Stimulated activated CD8-positive, alpha-beta memory T cell treated with anti-CD3 and anti-CD28 coated beads, Interleukin-2, amount 100 ng/mL, for 48 hours (primary cell): ENCODE results near the gene ABL2.

Source experiments
- DNase-seq, 2 donors: peaks; one replicate each; pipeline ENCODE4 v3.0.0-alpha.2; 2020; ENCODE audit warnings: low read depth in 2 of 2

The ABL2 gene

DNA sequence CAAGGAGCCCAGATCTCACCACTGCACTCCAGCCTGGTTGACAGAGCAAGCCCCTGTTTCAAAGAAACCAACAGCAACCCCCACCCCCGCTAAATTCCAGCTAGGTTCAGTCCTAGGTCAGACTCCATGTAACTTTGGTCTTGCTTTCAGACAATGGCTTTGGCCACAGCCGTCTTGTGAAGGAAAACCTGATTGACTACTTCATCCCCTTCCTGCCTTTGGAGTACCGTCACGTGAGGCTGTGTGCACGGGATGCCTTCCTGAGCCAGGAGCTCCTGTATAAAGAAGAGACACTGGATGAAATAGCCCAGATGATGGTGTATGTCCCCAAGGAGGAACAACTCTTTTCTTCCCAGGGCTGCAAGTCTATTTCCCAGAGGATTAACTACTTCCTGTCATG, 134.7 kb downstream of the ABL2 start:
- DNase-seq = no peak

DNA sequence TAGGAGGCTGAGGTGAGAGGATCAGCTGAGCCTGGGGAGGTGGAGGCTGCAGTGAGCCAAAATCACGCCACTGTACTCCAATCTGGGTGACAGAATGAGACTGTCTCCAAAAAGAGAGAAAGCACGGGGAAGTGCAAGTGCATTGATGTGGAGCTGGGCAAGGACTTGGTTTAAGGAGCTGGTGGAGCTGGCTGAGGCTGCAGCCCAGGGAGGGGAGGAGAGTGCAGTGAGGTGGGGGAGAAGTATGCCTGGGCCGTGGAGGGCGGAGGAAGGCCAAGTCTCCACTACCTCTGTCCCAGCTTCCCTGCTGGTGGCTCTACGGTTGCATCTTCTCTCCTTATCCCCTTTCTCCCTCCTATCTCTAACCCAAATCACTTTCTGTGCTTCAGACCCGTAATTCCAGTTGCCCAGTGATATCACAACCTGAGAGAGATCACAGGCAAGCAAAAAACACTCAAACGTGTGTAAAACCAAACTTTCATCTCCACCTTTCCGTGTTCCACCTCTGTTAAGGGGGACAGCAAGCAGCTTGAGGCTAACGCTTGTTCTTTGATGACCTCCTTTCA, 136.5 kb downstream of the ABL2 start:
- DNase-seq = no peak

DNA sequence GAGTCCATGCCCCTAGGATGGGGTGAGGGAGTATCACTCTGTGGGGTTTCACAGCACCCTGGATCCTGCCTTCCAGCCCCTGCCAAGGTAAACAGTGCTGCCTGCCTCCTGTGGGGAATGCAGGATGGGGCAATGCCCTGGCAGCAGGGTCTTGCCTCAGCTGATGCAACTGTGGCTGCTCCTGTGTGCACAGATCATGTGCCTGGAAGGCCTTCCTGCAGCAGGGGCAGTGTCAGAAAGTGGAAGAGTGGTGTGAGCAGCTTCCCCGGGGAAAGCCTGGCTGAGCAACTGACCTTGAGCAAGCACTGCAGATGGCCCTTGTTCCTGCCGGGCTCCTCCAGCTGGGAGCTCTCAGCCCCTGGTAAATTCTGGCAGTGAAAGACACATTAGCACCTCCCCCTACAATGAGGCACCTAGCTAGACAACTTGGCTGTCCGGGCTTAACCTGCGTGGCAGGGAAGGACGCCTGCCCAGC, 137.7 kb downstream of the ABL2 start:
- DNase-seq = no peak

DNA sequence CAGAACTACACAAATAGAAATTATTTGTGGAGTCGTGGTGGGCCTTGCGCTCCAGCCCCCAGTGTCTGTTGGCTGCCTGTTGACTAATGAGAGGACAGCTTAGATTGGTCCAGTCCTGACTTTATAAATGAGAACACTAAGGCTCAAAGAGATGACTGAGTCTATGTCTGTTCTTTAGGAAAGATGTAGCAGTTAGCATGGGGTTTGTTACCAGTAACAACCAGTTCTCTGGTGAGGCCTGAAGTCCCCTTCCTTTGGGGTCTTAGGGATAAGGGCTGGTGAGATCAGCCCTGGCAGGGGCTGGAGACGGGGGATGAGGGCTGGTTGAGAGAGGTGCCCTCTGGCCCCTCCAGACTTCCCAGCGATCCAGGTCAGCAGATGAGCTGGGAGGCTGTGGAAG, 138.6 kb downstream of the ABL2 start:
- DNase-seq = no peak

DNA sequence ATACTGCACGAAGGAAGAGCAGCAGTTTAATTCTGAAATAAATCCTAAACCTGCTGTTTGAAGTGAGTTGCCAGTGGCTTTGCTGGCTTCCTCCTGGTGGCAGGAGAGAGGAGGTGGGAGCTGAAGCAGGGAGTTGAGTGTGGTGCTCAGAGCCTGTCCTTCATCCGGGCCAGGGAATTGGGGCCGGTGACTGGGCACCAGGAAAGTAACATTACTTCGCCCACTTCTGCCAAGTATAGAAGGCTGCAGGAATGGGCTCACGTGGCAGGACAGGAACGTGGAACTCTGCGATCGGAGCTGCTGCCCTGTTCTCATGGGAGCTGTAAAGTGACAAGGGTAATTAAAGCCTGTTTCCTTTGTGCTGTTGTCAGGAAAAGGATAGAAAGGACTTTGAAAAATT, 139.0 kb downstream of the ABL2 start:
- no peak for DNase-seq

DNA sequence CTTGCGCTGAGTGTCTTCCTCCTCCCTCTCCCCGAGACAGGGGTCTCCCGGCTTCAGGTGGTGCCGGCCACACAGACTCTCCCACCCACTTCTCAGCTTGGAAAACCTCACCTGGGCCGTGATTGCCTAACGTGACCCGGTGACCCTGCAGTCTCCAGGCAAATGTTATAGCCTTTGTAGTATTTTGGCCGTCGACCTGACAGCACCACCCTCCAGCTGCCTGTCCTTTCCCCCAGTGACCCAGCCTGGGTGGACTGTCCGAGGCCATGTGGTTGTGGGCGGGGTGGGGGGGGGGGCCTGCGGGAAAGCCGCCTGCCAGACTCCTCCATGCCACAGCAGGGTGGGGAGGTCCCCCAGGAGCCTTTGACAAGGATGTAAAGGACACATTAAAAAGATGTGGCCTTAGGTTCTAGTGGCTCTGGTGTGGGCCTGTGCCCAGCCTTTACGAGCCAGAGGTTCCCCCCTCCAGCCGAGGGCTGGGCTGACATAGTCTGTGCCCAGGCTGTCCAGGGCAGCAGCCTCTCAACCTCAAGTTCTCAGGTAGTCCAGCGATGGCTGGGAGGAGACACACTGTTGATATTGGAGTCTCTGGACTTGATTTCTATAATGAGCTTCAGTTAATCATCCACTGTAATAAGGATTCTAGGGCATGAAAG, 139.5 kb downstream of the ABL2 start:
- DNase-seq = no peak

DNA sequence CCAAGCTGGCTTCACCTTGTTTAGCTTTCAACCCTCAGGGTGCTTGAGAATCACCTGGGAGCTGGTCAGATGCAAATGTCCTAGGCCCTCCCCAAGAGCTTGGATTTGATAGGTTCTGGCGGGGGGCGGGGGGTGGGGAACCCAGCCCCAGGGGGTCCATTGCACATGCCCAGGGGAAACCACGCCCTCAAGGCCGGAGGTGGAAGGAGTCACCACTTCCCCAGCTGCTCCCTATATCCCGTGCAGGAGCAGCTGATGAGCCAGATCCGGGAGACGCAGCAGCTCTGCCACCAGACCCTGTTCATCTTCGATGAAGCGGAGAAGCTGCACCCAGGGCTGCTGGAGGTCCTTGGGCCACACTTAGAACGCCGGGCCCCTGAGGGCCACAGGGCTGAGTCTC, 141.8 kb downstream of the ABL2 start:
- no peak for DNase-seq

DNA sequence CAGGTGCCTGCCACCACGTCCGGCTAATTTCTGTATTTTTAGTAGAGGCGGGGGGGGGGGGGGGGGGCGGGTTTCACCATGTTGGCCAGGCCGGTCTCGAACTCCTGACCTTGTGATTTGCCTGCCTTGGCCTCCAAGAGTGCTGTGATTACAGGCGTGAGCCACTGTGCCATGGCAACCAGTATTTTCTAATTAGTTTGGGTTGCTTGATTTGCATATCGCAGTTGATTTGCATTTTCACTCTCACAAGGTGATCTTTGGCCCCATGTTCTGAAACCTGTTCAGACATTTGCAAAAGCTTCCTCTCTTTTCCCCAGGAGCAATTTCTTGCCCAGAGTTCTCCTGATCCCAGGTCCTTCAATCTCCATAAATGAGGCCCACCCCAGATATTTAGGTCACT, 145.9 kb downstream of the ABL2 start:
- no peak for DNase-seq

DNA sequence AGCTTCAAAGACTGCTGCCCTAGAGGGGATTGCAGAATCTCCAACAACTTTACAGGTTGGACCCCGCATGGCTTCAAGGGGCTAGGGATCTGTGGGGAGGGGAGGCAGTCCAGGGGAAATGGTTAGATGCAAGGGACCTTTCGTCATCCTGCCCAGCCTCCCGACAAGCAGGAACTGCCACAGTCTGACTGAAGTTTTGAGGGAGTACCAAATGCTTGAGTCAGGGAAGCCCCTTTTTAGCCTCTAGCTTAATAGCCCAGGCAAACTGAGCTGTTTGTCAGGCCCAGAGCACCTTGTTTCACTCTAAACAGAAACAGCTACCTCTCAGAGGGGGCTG, 146.5 kb downstream of the ABL2 start:
- peak in 1 of 2 donors; percentile 12 for DNase-seq

DNA sequence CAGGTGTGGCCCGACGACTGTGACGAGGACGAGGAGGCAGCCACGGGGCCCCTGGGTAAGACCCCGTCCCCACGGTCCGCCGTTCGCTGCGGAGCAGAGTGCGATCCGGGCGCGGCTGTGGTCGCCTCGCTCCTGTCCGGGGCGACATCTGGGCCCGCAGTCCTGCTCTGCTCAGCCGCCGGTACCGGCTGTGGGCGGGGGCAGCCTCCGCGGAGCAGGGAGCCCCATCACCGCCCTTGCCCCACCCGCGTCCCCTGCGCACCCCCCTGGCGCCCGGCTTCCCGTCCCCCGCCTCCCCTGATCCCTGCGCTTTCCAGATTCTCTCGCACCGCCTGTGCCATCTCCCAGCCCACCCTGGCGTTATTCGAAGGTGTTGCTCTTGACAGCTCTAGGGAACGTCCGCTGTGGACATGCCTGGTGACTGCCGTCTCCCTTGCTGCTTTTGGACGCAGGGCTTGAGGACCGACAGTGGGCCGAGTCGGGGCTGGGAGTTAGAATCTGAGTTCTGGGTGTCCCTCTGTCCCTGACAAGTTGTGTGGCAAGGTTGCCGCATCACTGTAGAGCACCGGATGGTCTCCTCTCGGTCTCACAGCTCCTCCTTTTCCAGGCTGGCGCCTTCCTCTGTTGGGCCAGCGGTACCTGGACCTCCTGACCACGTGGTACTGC, 147.0 kb downstream of the ABL2 start:
- DNase-seq = peak in 1 of 2 donors; percentile 6

DNA sequence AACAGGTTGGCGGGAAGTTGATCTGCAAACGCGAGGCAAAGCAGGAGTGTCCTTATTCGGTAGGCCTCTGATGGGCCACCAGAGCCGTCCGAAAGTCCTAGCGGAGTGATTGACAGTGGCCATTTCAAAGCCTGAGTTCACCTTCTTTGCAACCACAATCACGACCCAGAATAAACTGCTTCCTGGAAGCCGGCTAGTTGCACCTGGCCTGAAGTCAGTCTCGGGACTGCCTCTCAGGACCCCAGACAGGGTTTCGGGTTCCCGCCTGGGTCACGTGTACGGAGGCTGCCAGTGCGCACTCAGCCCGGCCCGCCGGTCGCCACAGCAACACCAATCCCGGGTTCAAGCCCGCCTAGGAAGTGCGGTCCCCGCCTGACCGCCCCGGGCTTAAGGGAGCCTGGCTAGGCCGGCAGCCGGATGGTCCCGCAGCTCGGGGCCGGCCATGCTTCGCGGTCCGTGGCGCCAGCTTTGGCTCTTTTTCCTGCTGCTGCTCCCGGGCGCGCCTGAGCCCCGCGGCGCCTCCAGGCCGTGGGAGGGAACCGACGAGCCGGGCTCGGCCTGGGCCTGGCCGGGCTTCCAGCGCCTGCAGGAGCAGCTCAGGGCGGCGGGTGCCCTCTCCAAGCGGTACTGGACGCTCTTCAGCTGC, 147.7 kb downstream of the ABL2 start, which contains the start of gene TOR3A:
TSS of gene TOR3A (plus strand) at position 384 of the 646 bp plus-strand sequence. CDS start at position 443, 59 bp downstream.
- peak; percentile 79 to 83 for DNase-seq

DNA sequence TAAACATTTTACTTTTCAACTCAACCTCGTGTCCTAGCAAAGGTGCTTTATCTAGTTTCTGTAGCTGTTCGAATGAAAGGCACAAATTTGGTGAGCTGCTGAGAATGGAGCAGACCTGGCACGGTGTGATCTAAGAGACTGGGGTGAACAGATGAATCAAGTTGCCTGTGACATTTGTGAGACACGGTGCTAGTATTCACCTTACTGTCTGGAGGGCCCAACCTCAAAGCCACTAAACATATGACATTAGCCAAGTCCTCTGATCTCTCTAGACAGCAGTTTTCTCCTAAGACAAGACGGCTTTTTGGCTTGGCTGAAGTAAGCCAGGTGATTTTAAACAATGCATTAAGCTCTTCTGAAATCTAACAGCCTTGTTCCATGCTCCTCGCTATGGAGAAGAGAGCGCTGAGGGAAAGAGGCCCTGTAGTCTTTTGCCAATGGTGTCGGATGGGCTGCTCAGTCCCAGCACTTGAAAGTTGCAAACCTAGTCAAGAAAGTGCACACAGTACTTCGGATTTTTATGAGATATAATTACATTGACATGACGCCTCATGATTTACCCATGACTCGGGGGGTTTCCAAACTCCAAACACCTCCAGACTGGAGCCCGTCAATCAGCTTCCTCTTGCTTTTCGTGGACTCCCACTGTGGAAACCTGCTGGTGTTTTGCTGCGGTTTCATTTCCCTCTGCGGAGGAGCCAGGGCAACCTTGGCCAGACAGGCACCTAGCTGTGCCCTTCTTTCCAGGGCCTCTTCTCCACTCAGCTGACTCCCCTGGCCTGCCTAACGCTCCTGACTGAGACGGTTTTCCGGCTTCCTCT, 148.4 kb downstream of the ABL2 start:
- DNase-seq = no peak

DNA sequence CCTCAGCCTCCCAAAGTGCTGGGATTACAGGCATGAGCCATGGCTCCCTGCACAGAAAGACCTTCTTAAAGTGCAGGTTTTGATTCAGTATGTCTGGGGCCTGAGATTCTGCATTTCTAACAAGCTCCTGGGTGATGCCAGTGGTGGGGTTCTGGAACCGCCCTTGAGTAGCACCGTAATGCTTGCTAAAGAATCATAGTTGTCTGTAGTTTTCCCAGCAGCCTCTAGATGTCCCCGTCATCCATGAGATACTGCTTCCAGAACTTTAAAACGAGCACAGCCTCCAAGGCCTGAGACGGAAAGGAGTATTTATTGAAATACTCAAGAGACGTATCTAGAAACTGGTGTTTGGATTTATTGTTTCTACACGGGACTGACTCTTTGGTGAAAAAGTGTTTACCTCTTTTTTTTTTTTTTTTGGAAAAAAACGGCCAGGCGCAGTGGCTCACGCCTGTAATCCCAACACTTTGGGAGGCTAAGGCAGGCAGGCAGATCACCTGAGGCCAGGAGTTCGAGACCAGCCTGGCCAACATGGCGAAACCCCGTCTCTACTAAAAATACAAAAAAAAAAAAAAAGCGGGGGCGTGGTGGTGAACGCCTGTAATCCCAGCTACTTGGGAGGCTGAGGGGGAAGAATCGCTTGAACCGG, 150.2 kb downstream of the ABL2 start:
- DNase-seq = no peak

DNA sequence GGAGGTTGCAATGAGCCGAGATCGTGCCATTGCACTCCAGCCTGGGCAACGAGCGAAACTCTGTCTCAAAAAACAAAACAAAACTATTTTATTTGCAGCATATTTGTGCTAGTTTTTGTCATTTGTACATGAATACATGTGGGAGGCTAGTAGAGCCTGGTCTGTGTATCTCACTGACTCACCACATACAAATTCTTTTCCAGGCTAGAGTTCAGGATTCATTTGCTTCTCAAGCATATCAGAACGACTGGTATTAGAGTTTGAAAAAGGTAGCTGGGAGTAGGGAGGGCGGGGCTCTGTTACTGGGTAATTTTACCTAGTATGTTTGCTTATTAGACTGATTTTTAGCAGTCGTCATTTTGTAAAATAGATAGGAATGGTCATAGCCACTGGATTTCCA, 152.1 kb downstream of the ABL2 start:
- no peak for DNase-seq

DNA sequence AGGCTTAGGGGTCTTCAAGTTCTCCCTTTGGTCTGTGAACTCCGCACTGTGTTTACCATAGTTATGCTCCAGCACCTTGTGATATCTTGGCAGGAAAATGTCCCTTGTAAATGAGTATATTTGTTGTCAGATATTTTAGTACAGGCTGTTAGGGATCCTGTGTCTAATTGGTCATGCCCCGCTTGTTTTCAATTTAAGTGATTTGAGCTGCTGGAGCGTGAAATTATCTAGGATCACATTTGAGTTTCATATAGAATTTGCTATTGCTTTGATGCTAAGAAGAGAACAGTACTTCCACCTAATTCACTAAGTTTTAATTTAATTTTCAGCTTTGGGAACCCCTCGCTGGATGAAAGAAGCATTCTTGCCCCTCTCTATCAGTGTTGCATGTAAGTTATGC, 163.0 kb downstream of the ABL2 start:
- DNase-seq = no peak

DNA sequence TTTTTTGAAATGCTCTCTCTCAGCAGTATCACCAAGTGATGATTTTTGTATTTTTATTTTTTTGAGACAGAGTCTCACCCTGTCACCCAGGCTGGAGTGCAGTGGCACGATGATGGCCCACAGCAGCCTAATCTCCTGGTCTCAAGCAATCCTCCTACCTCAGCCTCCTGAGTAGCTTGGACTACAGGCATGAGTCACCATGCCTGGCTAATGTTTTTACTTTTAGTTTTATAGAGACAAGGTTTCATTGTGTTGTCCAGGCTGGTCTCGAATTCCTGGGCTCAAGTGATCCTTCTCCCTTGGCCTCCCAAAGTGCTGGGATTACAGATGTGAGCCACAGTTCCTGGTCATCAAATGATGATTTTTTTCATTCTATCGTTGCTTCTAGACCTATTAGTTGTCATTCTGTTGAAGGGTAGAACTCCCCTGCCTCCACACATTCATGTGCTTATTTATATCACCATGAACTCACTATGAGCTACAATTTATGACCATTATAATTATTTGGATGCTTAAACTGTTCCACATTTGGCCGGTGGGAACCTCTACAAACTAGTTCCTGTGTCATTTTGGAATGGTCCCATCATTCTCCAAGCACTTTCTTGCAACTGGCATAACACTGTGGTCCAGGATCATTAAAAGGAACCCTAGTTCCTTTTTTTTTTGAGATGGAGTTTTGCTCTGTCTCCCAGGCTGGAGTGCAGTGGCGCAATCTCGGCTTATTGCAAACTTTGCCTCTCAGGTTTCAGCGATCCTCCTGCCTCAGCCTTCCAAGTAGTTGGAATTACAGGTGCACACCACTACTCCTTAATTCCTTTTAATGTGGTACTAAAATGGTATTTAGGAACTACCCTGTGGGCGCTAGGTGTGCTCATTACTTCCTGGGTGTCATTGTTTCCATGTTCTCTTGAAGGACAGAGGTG, 167.9 kb downstream of the ABL2 start:
- DNase-seq = no peak

DNA sequence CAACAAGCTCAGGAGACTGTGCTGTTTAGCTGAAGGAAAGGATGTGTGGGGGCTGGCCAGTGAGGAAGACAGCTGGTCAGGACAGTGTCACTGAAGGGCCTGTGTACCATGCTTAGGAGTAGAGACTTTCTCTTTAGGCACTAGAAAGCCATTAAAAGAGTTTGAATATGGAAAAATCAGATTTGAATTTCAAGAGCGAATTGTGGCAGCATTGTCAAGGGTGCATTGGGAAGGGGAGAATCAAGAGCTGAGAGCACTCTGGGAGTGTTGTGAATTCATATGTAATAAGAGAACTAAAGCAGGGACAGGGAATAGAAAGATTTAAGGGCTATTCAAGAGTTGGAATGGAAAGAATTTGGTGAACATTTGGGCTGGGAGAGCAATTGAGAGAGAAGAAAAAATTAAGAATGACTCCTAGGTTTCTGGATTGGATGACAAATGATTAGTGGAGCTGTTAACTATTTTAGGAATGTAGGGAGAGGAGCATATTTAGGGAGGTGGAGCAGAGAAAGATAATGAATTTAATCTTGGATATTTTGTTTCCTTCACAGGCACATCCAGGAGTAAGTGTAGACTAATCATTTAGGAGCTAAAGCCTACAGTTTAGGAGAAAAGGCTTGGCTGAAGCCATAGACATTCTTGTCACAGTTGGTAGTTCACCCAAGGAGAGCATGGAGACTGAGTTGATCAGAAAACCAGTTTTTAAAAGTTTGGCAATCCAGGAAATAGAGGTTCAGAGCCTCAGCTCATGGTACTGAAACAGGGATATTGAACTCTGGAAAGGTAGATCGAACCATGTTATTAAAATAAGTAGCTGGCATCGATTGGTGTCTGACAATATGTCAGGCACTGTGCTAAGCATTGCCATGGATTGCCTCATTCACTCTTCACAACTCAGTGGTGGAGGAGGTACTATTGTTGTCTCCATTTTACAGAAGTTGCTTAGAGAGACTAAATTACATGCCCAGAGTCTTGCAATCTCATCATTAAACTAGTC, 170.7 kb downstream of the ABL2 start:
- no peak for DNase-seq

DNA sequence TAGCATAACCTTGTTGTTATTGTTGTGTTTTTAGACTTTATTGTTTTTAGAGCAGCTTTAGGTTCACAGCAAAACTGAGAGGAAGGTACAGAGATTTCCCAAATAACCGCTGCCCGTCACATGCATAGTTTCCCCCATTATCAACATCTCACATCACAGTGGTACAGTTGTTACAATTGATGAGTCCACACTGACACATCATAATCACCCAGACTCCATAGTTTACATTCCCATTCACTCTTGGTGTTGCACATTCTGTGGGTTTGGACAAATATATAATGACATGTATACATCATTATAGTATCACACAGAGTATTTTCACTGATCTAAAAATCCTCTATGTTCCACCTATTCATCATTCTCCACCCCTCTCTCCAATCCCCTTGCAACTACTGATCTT, 173.5 kb downstream of the ABL2 start:
- DNase-seq = no peak

DNA sequence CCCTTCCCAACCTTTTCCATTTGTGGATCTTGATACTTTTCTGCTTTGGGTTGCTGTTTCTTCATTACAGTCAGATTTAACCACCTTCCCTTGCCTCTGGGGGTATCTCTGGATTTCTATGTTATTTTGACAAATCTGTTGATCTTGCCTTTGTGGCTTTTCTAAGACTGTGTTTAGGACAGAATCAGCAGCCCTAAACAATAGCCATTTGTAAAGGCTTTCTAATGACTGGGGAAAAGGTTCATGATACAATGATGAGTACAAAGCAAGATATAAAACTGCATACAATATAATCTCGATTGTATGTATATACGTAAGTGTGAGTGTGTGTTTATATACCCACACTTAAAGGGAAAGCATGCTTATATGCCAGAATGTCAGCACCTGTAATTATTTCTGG, 176.0 kb downstream of the ABL2 start:
- no peak for DNase-seq
